Breast epithelium (tissue), 4 donors: Measurements from ENCODE around the gene KRT34. TPM values are rescaled to one million over a fixed set of nuclear protein-coding genes. Genes with fewer than 3 reads are reported as not detected.
A peak's percentile ranks its signal among the peaks of the same experiment; 100 is the strongest.

Experiments used
- DNase-seq, 2 donors: peaks; one replicate each; pipeline ENCODE4 v3.0.0-alpha.2; 2019; ENCODE audit warnings: low spot score in 2 of 2
- H3K27ac ChIP-seq, 2 donors: fragments of 200-600 bp; sonication (generic) in 1 of 2; one replicate each; pipeline ENCODE4 v1.5.1; 2016 to 2019; ENCODE audit warnings: mild to moderate bottlenecking in 1 of 2
- H3K27me3 ChIP-seq, 2 donors: fragments of 200-600 bp; sonication (generic) in 1 of 2; one replicate each; pipeline versions ENCODE4 v1.5.1 to v1.6.0; 2017 to 2019; ENCODE audit warnings: control low read depth in 1 of 2, mild to moderate bottlenecking in 1 of 2
- H3K36me3 ChIP-seq: fragments of 200-600 bp; one replicate; pipeline ENCODE4 v1.5.1; 2019
- H3K4me1 ChIP-seq, 2 donors: fragments of 200-600 bp; sonication (generic); one replicate each; pipeline ENCODE4 v1.5.1; 2016 to 2019; ENCODE audit warnings: control low read depth in 1 of 2
- H3K4me3 ChIP-seq, 3 donors: fragments of 200-600 bp; sonication (generic); 1 replicate in 2 of 3; 2 replicates in 1 of 3; pipeline ENCODE4 v1.5.1; 2016 to 2019; ENCODE audit warnings: mild to moderate bottlenecking in 3 of 3, moderate library complexity in 2 of 3
- H3K9me3 ChIP-seq, 2 donors: fragments of 200-600 bp; sonication (generic) in 1 of 2; one replicate each; pipeline ENCODE4 v1.5.1; 2016 to 2019; ENCODE audit warnings: control low read depth in 1 of 2
- POLR2A ChIP-seq: fragments of 450-650 bp; IDR thresholded peaks from one replicate; pipeline ENCODE4 v1.6.1; 2016; ENCODE audit warnings: antibody characterized with exemption, mild to moderate bottlenecking, moderate library complexity
- POLR2AphosphoS5 ChIP-seq, 3 donors: sonication (generic); formaldehyde crosslinking; IDR thresholded peaks; one replicate each; pipeline ENCODE4 v1.6.1; 2017; ENCODE audit warnings: antibody characterized with exemption in 3 of 3
- intact Hi-C: fragments of 100-400 bp; cut with DNase I; formaldehyde crosslinking; loops from one replicate; pipeline ENCODE4 v1.15.1; 2023; ENCODE audit warnings: low total_unique reads
- total RNA-seq, 3 donors: library from RNA; depleted of rRNA; stranded (reverse); fragments of >200 nt; gene quantifications; one replicate each; pipeline ENCODE4 v1.1.0, GENCODE V29; 2016
- TF ChIP-seq, protein P1 (sequence below), 3 donors: fragments of 450-650 bp; IDR thresholded peaks; one replicate each; pipeline ENCODE4 v1.5.1; 2016 to 2017; ENCODE audit warnings: antibody characterized with exemption in 3 of 3, mild to moderate bottlenecking in 3 of 3, moderate library complexity in 3 of 3

KRT34 gene
- total RNA-seq, 3 donors from 2014 or later, result not detected

DNA sequence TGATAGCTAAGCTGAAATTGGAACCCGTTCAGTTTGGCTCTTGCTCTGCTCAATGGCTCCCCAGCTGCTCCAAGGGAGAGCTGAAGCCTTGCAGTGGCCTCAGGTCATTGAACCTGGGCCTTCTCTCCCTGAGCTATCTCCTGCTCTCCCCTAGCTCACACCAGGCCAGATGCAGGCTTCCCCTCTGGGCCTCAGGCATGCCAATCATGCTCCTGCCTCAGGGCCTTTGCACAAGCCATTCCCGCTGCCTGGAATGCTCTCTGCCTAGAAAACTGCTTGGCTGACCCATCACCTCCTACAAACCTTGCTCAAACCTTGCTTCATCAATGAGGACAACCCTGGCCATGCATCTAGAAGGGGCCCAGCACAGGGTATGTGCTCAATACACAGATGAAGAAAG lies 49.9 kb downstream of the KRT34 start:
- H3K27ac ChIP-seq, result no peak overlapping the region
- H3K27me3 ChIP-seq, result no peaks in the 10 kb centered on the region
- TF ChIP-seq POLR2A, result no peak
- TF ChIP-seq, protein P1, sequence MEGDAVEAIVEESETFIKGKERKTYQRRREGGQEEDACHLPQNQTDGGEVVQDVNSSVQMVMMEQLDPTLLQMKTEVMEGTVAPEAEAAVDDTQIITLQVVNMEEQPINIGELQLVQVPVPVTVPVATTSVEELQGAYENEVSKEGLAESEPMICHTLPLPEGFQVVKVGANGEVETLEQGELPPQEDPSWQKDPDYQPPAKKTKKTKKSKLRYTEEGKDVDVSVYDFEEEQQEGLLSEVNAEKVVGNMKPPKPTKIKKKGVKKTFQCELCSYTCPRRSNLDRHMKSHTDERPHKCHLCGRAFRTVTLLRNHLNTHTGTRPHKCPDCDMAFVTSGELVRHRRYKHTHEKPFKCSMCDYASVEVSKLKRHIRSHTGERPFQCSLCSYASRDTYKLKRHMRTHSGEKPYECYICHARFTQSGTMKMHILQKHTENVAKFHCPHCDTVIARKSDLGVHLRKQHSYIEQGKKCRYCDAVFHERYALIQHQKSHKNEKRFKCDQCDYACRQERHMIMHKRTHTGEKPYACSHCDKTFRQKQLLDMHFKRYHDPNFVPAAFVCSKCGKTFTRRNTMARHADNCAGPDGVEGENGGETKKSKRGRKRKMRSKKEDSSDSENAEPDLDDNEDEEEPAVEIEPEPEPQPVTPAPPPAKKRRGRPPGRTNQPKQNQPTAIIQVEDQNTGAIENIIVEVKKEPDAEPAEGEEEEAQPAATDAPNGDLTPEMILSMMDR (IDR thresholded peaks at IDR 0.05), result no peak
- TF ChIP-seq POLR2AphosphoS5 (IDR thresholded peaks at IDR 0.05), result no peak
- H3K36me3 ChIP-seq, result no peaks in the 10 kb centered on the region
- H3K4me1 ChIP-seq, result no peaks in the 10 kb centered on the region
- H3K4me3 ChIP-seq, result no peak overlapping the region
- H3K9me3 ChIP-seq, result no peaks in the 10 kb centered on the region
- no peak for DNase-seq
- intact Hi-C loops, result no loop called here

DNA sequence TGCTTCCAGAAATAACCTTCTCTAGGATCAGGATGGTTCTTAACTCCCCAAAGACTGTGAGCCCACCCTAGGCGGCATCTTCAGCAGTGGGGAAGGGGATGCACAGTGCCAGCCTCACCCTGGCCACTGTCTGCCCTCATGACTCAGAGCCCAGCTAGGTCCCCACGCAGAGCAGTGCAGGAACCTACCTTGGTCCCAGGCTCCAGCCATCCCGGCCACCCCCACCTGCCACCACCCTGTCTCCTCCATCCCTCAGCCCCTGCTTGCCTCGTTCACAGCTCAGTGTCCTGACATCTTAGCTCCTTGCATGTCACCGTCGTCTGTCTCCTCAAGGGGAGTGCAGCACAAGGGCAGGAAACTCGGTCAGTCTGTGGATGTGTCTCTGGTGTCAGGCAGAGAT lies 50.5 kb downstream of the KRT34 start:
- Histone ChIP-seq H3K9me3 (no peaks in the 10 kb centered on the region), H3K27ac (no peak overlapping the region)

DNA sequence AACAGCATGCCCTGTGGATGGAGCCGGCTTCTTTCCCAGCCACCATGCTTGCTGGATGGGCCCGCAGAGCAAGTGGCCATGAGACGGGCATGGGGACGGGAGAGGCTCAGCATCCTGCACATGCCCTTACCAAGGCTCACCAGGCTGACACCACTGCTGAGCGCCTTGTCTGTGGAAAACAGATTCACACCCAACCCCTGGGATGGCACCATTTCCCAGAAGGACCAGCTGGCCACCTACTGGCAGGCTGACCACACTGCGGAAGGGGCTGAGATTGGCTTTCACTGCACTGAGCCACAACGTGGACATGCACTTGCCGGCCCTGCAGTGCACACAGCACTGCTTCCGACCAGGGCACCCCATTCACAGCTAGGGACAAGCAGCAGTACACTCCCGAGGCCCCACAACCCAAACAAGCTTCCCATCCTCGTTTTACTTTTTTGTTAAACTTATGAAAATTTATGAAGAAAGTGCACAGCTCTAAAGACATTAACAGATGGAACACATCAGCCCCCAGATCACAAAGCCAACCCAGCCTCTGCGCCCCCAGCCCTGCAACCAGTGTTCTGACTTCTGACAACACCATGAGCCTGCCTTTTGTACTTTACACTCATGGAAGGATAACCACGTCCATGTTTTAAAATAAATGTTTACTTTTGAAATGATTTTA lies 52.7 kb downstream of the KRT34 start:
- intact Hi-C loops, result no loop called here
- Histone ChIP-seq H3K36me3 (no peaks in the 10 kb centered on the region), H3K4me1 (no peaks in the 10 kb centered on the region), H3K27ac (no peak overlapping the region), H3K27me3 (no peaks in the 10 kb centered on the region), H3K4me3 (no peak overlapping the region), H3K9me3 (no peaks in the 10 kb centered on the region)
- TF ChIP-seq, protein P1 (IDR thresholded peaks at IDR 0.05), result peak in 2 of 3 donors; percentile 52 to 54
- TF ChIP-seq POLR2AphosphoS5 (IDR thresholded peaks at IDR 0.05), result no peak
- no peak for TF ChIP-seq POLR2A
- no peak for DNase-seq

More for the DNA sequence above, 50.5 kb downstream of the KRT34 start:
- no peaks in the 10 kb centered on the region for H3K4me1 ChIP-seq
- DNase-seq, result no peak
- H3K4me3 ChIP-seq, result no peak overlapping the region
- no peak for TF ChIP-seq POLR2A
- TF ChIP-seq POLR2AphosphoS5 (IDR thresholded peaks at IDR 0.05), result no peak
- TF ChIP-seq, protein P1 (IDR thresholded peaks at IDR 0.05), result no peak
- no peaks in the 10 kb centered on the region for H3K36me3 ChIP-seq
- intact Hi-C loops, result no loop called here
- H3K27me3 ChIP-seq, result no peaks in the 10 kb centered on the region

DNA sequence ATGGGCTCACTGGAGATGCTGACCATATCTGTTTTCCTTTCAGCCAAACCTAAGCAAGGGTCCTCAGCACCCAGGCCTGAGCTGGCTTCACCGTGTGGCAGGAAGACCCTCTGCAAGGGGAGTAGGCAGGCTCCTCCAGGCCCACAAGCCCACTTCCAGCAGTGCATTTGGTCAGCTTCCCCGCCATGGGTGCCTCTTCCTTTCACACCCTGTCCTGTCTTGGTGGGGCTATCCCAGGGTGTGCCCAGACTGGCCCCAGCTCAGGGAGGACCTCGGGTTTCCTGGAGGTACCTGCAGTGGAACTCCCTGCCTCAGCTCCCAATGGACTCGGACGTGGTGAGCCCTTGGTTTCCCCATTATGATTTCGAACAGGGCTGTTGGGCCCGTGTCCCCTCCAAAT lies 53.9 kb downstream of the KRT34 start:
- Histone ChIP-seq H3K27ac (no peak overlapping the region), H3K36me3 (no peaks in the 10 kb centered on the region), H3K4me1 (no peaks in the 10 kb centered on the region), H3K27me3 (no peaks in the 10 kb centered on the region), H3K9me3 (no peaks in the 10 kb centered on the region), H3K4me3 (no peak overlapping the region)
- intact Hi-C loops, result no loop called here
- TF ChIP-seq POLR2AphosphoS5 (IDR thresholded peaks at IDR 0.05) (no peak), POLR2A (no peak)
- TF ChIP-seq, protein P1 (IDR thresholded peaks at IDR 0.05), result no peak
- no peak for DNase-seq

Other genes starting within 250 kb of the KRT34 start
- not detected for gene KRTAP4-6, start 241.8 kb downstream of the KRT34 start, total RNA-seq
- gene KRTAP4-5, start 232.5 kb downstream of the KRT34 start, total RNA-seq, result not detected
- not detected for gene KRTAP4-4, start 221.6 kb downstream of the KRT34 start, total RNA-seq
- not detected for gene KRTAP4-3, start 214.1 kb downstream of the KRT34 start, total RNA-seq
- not detected for gene KRTAP4-2, start 204.1 kb downstream of the KRT34 start, total RNA-seq
- not detected for gene KRTAP4-1, start 197.4 kb downstream of the KRT34 start, total RNA-seq
- gene KRTAP9-1, start 192.4 kb downstream of the KRT34 start, total RNA-seq, result not detected
- gene KRTAP9-2, start 155.7 kb downstream of the KRT34 start, total RNA-seq, result not detected
- not detected for gene KRTAP9-3, start 149.9 kb downstream of the KRT34 start, total RNA-seq
- gene KRTAP9-8, start 144.3 kb downstream of the KRT34 start, total RNA-seq, result not detected
- not detected for gene KRTAP9-4, start 132.6 kb downstream of the KRT34 start, total RNA-seq
- not detected for gene KRTAP9-9, start 126.9 kb downstream of the KRT34 start, total RNA-seq
- gene KRTAP9-6, start 116.9 kb downstream of the KRT34 start, total RNA-seq, result not detected
- gene KRTAP9-7, start 106.6 kb downstream of the KRT34 start, total RNA-seq, result not detected
- gene KRTAP29-1, start 79.5 kb downstream of the KRT34 start, total RNA-seq, result not detected
- gene KRTAP16-1, start 73.0 kb downstream of the KRT34 start, total RNA-seq, result not detected
- not detected for gene KRTAP17-1, start 66.6 kb downstream of the KRT34 start, total RNA-seq
- gene KRT33A, start 31.5 kb downstream of the KRT34 start, total RNA-seq, result not detected
- gene KRT33B, start 12.5 kb downstream of the KRT34 start, total RNA-seq, result not detected
- not detected for gene KRT31, start 15.3 kb upstream of the KRT34 start, total RNA-seq
- not detected for gene KRT37, start 42.3 kb upstream of the KRT34 start, total RNA-seq
- gene KRT38, start 58.7 kb upstream of the KRT34 start, total RNA-seq, result not detected
- under 1 TPM in 2 of 3 donors, not detected in 1; 0.33 to 0.73 TPM for gene KRT32, start 85.1 kb upstream of the KRT34 start, total RNA-seq
- not detected for gene KRT35, start 98.8 kb upstream of the KRT34 start, total RNA-seq
- gene KRT36, start 107.6 kb upstream of the KRT34 start, total RNA-seq, result not detected
- 1 to 10 TPM in 1 of 3 donors, not detected in 2; 1.6 TPM for gene KRT13, start 123.3 kb upstream of the KRT34 start, total RNA-seq
- gene KRT15, start 136.6 kb upstream of the KRT34 start, total RNA-seq, result 1,000 to 10,000 TPM in 1 of 3 donors, 100 to 1,000 TPM in 1, under 1 TPM in 1; 0.80 to 2,244 (median 331) TPM
- gene KRT19, start 146.0 kb upstream of the KRT34 start, total RNA-seq, result 1,000 to 10,000 TPM in 1 of 3 donors, 100 to 1,000 TPM in 1, 1 to 10 TPM in 1; 6.7 to 1,011 (median 375) TPM
- under 1 TPM in 1 of 3 donors, not detected in 2; 0.44 TPM for gene KRT9, start 189.8 kb upstream of the KRT34 start, total RNA-seq
- gene KRT14, start 204.6 kb upstream of the KRT34 start, total RNA-seq, result 100 to 1,000 TPM in 2 of 3 donors, under 1 TPM in 1; 0.80 to 692 (median 388) TPM
- gene KRT16, start 230.5 kb upstream of the KRT34 start, total RNA-seq, result 100 to 1,000 TPM in 1 of 3 donors, 10 to 100 TPM in 1, 1 to 10 TPM in 1; 2.6 to 100 (median 51.8) TPM
- gene KRT17, start 242.3 kb upstream of the KRT34 start, total RNA-seq, result 1,000 to 10,000 TPM in 2 of 3 donors, 1 to 10 TPM in 1; 1.9 to 1,676 (median 1,373) TPM